Measurements from ENCODE around the gene RALBP1.

DNA sequence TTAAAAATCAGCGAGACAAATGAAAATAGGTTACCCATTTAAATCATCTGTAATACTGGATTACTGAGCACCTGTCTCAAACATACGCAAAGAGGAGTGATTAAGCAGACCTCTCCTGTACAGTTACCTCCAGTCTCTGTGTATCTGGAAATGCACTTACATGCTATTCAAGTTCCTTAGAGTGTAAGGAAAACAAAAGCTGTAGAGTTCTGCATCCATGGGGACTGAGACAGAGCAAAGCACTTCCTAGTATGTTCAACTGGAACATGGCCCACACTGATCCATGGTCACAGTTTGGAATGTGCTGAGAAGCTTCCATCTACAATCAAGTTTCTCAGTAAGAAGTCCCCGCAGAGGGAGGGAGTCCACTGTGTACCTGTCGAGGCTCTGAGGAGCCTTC is 75.1 kb downstream of the RALBP1 start:
- TF ChIP-seq POLR2AphosphoS5 (IDR thresholded peaks at IDR 0.05): no peak
- no peak for TF ChIP-seq POLR2A (IDR thresholded peaks at IDR 0.05)
- TF ChIP-seq CTCF (IDR thresholded peaks at IDR 0.05): no peak
